Mucosa of rectum (tissue), 2 donors: ENCODE data around the gene USB1.

Source experiments
- H3K27ac ChIP-seq, 2 donors: one replicate each; pipeline ENCODE4 v1.7.0; 2013; ENCODE audit warnings: inconsistent platforms in 2 of 2, low read depth in 2 of 2, low read length in 2 of 2
- H3K27me3 ChIP-seq, 2 donors: one replicate each; pipeline ENCODE4 v1.7.0; 2013; ENCODE audit warnings: low read length in 2 of 2; ENCODE audit not compliant: control insufficient read depth in 2 of 2, insufficient read depth in 2 of 2
- H3K36me3 ChIP-seq, 2 donors: one replicate each; pipeline ENCODE4 v1.7.0; 2013; ENCODE audit warnings: low read length in 2 of 2; ENCODE audit not compliant: control insufficient read depth in 2 of 2, insufficient read depth in 2 of 2
- H3K4me1 ChIP-seq, 2 donors: one replicate each; pipeline ENCODE4 v1.7.0; 2013; ENCODE audit warnings: low read length in 2 of 2, mild to moderate bottlenecking in 1 of 2; ENCODE audit not compliant: control insufficient read depth in 2 of 2, insufficient read depth in 2 of 2
- H3K4me3 ChIP-seq, 2 donors: one replicate each; pipeline ENCODE4 v1.7.0; 2013; ENCODE audit warnings: low read length in 2 of 2
- H3K9ac ChIP-seq, 2 donors: one replicate each; pipeline ENCODE4 v1.7.0; 2013; ENCODE audit warnings: low read length in 2 of 2, low read depth in 1 of 2, mild to moderate bottlenecking in 1 of 2
- H3K9me3 ChIP-seq, 2 donors: one replicate each; pipeline ENCODE4 v1.7.0; 2013; ENCODE audit warnings: low read length in 2 of 2; ENCODE audit not compliant: control insufficient read depth in 2 of 2
- donor health status: healthy.
- donor health status: Normal muscosa, but diverticular disease.

Gene USB1

DNA sequence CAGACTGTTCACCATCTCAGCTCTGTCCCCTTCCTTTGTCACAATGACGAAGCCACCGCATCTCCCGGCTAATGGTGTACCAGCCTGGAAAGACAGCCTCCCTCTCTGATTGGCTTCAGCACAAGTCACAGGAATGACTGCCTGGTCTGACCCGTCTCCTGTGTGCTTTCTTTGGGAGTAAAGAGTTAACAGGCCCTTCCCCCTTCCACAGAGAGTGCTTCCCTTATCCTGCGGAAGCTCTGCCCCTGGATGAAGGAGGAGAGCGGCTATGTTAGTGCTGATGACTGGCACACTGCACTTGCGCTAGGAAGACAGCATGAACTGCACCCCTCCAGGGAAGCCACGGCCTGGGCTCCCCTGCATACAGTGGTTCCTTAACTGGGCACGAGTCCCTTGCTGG, 11.3 kb downstream of the USB1 start:
- H3K4me1 ChIP-seq: no peaks in the 10 kb centered on the region
- no peaks in the 10 kb centered on the region for H3K27me3 ChIP-seq
- peaks cover 31 to 38% of the 10 kb centered on the region in 2 donors for H3K36me3 ChIP-seq
- H3K27ac ChIP-seq: no peak overlapping the region
- no peaks in the 10 kb centered on the region for H3K9me3 ChIP-seq
- H3K4me3 ChIP-seq: no peak overlapping the region
- no peak overlapping the region for H3K9ac ChIP-seq

DNA sequence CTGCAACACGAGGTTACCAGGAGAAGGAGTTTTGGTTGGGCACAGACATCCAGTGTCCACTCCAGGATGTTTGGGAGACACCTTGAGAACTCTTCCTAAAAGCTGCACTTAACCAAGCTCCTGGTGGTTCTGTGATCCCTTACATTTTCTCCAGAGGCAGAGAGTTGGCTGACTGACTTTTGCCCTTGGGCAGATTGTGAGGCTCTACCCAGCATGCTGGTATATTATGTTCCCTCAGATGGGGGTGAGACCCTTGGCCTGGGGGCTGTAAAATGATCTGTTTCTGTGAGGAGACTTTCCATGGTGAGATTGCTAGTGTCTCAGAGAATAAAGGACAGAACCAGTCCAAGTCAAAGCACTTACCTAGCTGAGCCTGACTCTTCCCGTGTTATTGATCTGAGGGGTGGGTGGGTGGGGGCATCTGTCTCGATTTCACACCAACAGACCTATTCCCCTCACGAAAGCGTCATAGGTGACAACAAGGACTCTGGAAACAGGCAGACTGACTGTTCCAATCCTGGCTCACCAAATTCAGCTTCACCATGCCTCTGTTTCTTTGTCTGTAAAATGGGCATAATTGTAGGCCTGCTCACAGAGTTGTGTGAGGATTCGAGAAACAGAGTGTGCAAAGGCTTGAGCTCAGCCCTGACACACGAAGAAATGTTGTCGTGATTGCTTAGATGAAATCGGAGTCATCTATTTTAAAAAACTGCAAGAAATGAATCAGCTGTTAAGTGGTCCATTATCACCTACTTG, 12.2 kb downstream of the USB1 start:
- no peak overlapping the region for H3K4me3 ChIP-seq
- H3K4me1 ChIP-seq: no peaks in the 10 kb centered on the region
- no peaks in the 10 kb centered on the region for H3K9me3 ChIP-seq
- no peaks in the 10 kb centered on the region for H3K27me3 ChIP-seq
- no peak overlapping the region for H3K27ac ChIP-seq
- peaks cover 33 to 38% of the 10 kb centered on the region in 2 donors for H3K36me3 ChIP-seq
- H3K9ac ChIP-seq: no peak overlapping the region

DNA sequence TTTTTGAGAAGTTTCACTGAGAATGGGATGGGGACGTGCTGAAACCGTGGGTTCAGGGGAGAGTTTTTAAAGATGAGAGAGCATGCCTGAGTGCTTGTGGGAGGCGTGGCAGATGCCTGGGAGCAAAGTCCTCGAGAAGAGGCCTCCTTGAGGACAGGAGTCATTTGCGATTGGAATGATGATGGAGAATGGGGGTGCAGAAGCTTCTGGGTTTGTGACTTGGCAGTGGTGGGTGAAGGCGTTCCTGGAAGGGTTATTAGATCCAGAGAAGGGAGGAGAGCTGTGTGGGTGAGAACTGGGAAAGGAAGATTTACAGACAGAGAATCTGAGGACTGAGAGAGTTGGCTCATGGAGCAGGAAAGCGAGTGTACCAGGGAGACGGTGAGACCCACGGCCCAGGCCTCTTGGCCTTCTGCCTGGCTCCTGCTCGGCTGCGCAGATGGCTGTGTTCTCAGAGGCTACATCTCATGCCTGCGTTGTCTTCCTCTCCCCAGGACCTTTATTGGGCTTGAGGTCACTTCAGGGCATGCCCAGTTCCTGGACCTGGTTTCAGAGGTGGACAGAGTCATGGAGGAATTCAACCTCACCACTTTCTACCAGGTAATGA, 15.7 kb downstream of the USB1 start:
- H3K9ac ChIP-seq: no peak overlapping the region
- H3K36me3 ChIP-seq: peaks cover 16 to 26% of the 10 kb centered on the region in 2 donors
- H3K27me3 ChIP-seq: no peaks in the 10 kb centered on the region
- peaks cover 1 to 4% of the 10 kb centered on the region in 2 donors for H3K4me1 ChIP-seq
- H3K27ac ChIP-seq: no peak overlapping the region
- H3K4me3 ChIP-seq: no peak overlapping the region
- no peaks in the 10 kb centered on the region for H3K9me3 ChIP-seq

DNA sequence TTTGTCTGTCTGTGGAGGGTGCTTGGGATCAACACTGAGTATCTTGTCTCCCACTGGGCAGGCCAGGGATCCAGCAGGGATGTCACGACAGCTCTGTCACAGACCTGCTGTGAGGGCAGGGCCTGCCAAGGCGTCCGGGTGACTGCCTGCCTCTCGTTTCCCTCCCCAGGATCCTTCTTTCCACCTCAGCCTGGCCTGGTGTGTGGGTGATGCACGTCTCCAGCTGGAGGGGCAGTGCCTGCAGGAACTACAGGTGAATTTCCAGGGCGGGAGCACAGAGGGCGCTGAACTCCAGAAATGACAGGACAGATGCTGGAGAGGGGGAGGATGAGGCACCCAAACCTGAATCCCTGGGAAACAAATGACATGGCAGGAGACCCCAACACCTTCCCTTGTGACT, 17.6 kb downstream of the USB1 start:
- Histone ChIP-seq H3K9ac (no peak overlapping the region), H3K4me1 (peaks cover 20 to 23% of the 10 kb centered on the region in 2 donors), H3K9me3 (no peaks in the 10 kb centered on the region), H3K4me3 (no peak overlapping the region), H3K36me3 (peaks cover 9 to 17% of the 10 kb centered on the region in 2 donors), H3K27ac (no peak overlapping the region), H3K27me3 (no peaks in the 10 kb centered on the region)

DNA sequence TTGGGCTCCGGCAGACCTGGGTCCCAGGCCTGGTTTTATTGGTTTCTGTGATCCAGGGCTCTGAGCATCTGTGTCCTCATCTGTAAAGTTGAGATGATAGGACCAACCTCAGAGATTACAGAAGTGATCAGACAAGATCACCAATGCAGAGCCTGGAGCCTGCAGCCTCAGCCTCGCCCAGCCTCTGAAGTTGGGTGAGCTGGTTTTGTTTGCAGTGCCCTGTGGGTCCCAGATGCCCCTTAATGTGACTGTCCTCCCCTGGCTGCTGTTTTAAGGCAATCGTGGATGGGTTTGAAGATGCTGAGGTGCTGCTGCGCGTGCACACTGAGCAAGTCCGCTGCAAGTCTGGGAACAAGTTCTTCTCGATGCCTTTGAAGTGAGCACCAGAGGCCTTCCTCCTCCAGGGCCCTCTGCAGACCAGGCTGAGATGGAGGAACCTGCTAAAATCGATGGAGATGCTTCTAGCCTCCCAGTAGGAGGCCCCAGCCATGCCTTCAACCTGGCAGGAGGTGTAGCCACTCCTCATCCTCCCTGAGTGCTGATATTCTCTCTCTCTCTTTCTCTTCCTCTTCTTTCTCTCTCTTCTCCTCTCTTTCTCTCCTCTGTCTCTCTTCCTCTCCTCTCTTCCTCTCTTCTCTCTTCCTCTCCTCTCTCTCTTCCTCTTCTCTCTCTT, 18.8 kb downstream of the USB1 start:
- H3K9ac ChIP-seq: no peak overlapping the region
- no peaks in the 10 kb centered on the region for H3K27me3 ChIP-seq
- no peak overlapping the region for H3K4me3 ChIP-seq
- H3K27ac ChIP-seq: no peak overlapping the region
- no peaks in the 10 kb centered on the region for H3K9me3 ChIP-seq
- peaks cover 30 to 31% of the 10 kb centered on the region in 2 donors for H3K4me1 ChIP-seq
- peaks cover 9 to 17% of the 10 kb centered on the region in 2 donors for H3K36me3 ChIP-seq

DNA sequence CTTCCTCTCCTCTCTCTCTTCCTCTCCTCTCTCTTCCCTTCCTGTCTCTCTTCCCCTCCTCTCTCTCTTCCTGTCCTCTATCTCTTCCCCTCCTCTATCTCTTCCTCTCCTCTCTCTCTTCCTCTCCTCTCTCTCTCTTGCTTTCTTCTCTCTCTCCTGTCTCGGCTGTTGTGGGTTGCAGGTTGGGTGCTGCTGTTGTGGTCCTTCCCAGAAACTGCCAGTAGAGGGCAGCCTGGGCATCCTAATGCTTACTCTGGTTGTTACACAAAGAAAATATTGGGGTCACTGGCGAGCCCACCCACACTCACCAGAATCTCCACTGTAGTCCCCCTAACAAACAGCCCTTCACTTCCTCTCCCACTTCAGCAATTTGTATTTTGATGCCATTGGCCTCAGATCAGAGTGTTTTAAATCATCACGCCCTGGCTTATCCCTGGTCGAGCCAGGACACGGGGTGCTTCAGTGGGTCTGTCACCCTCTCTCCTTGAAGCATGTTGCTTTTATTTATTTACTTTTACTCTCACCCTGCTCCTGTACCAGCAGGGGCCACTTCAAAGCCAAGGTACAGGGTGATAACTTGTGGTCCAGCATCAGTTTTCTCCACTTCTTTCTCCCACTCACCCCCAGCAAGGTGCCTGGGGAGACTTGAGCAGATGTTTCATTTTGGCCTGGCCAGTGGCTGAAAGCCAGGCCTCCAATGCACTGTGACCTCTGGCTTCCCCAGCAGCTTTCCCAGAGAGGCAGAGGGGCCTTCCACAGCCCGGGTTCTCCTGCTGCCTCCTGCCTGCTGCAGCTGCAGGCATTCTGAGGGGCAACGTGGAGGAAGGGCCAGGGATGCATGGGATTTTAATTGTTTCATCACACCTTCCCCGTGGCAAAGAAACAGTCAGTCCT, 19.7 kb downstream of the USB1 start:
- H3K9ac ChIP-seq: no peak overlapping the region
- H3K27ac ChIP-seq: no peak overlapping the region
- peaks cover 33 to 35% of the 10 kb centered on the region in 2 donors for H3K4me1 ChIP-seq
- H3K9me3 ChIP-seq: no peaks in the 10 kb centered on the region
- H3K36me3 ChIP-seq: peaks cover 9 to 17% of the 10 kb centered on the region in 2 donors
- H3K27me3 ChIP-seq: no peaks in the 10 kb centered on the region
- no peak overlapping the region for H3K4me3 ChIP-seq

DNA sequence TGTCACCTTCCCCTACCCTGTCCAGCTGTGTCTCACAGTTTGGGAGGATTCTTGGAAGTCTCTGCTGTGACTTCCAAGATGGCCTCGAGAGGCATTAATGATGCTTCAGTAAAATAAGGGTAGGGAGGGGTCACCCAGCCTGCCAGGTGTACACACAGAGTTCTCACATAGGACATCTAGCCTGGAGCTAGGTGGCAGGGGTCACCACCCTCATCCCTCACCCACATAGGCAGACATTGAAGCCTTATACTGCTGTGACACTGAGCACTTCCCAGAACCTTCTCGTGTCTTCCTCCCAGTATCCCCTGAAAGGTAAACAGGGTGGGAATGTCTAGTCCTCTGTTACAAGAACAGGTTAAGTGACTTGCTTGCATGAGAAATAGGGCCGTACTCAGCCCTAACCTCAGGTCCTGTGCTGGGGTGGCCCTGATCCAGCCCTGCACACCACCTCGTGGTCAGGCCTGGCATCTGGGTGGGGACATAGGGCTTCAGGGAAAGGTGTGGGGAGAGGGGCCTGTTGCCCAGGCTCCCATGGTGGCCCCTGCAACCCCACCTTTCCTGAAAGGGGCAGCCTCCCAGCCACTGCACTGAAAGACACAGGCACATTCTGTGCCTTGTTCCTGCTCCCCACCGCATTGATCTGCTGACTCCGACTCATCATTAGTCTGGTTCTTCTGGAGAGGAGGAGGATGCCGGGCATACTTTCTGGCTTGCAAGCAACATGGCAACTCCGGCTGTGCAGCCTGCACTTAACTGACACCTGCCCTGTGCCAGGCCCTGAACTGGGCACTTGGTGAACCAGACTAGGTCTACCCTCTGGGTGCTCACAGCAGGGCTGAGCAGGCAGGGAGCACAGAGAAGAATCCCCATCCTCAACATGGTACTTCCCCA, 20.7 kb downstream of the USB1 start:
- H3K4me1 ChIP-seq: peaks cover 33 to 35% of the 10 kb centered on the region in 2 donors
- peaks cover 9 to 17% of the 10 kb centered on the region in 2 donors for H3K36me3 ChIP-seq
- peak overlapping the region; percentile 95 to 96 for H3K27ac ChIP-seq
- H3K9ac ChIP-seq: peak overlapping the region in 1 of 2 donors; percentile 9
- H3K9me3 ChIP-seq: no peaks in the 10 kb centered on the region
- H3K4me3 ChIP-seq: no peak overlapping the region
- no peaks in the 10 kb centered on the region for H3K27me3 ChIP-seq

DNA sequence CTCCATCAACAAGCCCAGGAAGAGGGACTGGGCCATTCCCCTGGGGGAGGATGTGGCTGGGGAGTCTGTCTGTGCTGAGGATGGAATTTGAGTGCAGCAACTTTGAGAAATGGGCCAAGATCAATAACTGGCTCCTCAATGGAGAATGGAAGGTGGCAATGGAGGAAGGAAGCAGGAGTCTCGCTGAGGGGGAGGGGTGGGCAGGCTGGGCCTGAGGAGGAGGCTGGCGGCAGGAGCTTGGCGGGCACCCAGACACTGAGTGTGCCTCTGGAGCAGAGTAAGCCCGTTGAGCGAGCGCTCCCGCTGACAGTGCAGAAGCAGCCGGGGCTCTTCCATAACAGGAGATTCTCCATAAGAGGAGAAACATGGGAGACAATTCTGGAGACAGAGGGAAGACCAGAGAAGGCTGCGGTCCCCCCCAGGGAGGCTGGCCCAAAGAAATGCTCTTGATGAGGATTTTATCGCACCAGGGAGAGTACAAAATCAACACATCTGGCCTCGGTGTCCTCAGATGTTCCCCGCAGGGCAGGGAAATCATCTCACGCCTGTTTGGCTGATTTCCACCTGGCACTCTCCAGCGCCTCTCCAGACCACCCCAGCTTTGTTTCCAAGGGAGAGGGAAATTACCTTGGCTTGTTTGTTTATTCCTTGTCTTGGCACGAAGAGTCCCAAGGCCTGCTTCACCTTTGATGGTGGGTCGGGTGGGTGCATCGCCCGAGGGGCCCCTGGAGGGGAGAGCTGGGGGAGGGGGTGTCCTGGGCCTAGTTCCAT, 21.6 kb downstream of the USB1 start:
- H3K4me1 ChIP-seq: peaks cover 33 to 35% of the 10 kb centered on the region in 2 donors
- H3K36me3 ChIP-seq: peaks cover 6 to 13% of the 10 kb centered on the region in 2 donors
- no peaks in the 10 kb centered on the region for H3K27me3 ChIP-seq
- H3K4me3 ChIP-seq: peak overlapping the region; percentile 17 to 26
- peak overlapping the region; percentile 95 to 96 for H3K27ac ChIP-seq
- peak overlapping the region; percentile 17 to 49 for H3K9ac ChIP-seq
- no peaks in the 10 kb centered on the region for H3K9me3 ChIP-seq
